ENCODE data around the gene CDC26. TPM values are rescaled to one million over a fixed set of nuclear protein-coding genes. Genes with fewer than 3 reads are reported as not detected.

CDC26 gene
- total and polyA plus RNA-seq, 8 donors: 7.2 to 66.4 (median 27.1) TPM

DNA sequence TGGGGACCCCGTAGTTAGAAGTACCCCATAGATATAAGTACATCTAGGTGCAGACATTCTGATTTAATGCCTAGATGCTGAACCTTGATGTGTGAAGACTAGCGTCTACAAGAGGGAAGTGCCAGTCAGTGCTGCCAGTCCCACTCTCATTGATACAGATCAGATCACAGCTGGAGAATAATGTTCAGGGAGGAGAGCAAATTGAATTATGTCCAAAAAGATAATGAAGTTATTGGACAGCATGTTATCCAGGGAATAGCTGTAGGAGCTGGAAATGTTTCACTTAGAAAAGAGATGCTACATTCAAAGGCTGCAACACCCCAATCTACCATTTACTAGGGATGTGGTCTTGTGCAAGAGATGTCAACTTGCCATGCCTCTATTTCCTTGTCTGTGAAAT, 43.7 kb upstream of the CDC26 start:
- H3K9me3 ChIP-seq: no peaks in the 10 kb centered on the region

GRCh38 chr9:113317777-113318176, 42.4 kb upstream of the CDC26 start:
- DNase-seq: no peak
- Histone ChIP-seq H3K36me3 (peaks cover 0 to 63% (median 37%) of the 10 kb centered on the region in 4 donors), H3K4me3 (no peak overlapping the region), H3K27me3 (no peaks in the 10 kb centered on the region), H3K4me1 (no peaks in the 10 kb centered on the region), H3K27ac (no peak overlapping the region), H3K9me3 (no peaks in the 10 kb centered on the region)
- TF ChIP-seq, protein P1, sequence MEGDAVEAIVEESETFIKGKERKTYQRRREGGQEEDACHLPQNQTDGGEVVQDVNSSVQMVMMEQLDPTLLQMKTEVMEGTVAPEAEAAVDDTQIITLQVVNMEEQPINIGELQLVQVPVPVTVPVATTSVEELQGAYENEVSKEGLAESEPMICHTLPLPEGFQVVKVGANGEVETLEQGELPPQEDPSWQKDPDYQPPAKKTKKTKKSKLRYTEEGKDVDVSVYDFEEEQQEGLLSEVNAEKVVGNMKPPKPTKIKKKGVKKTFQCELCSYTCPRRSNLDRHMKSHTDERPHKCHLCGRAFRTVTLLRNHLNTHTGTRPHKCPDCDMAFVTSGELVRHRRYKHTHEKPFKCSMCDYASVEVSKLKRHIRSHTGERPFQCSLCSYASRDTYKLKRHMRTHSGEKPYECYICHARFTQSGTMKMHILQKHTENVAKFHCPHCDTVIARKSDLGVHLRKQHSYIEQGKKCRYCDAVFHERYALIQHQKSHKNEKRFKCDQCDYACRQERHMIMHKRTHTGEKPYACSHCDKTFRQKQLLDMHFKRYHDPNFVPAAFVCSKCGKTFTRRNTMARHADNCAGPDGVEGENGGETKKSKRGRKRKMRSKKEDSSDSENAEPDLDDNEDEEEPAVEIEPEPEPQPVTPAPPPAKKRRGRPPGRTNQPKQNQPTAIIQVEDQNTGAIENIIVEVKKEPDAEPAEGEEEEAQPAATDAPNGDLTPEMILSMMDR (IDR thresholded peaks at IDR 0.05): peak in 3 of 7 experiments; percentile 5 to 13 (median 8)
- no peak for TF ChIP-seq EP300 (IDR thresholded peaks at IDR 0.05)
- intact Hi-C loops (cut with DNase I; ENCODE audit: low total_unique reads): no loop called here
- WGBS, 5 donors: 64 to 75% (median 66%) methylated on average over 2 of the region's 2 CpGs

More for the DNA sequence above, 43.7 kb upstream of the CDC26 start:
- TF ChIP-seq, protein P1 (IDR thresholded peaks at IDR 0.05): no peak
- no peak for TF ChIP-seq EP300 (IDR thresholded peaks at IDR 0.05)
- no peak for TF ChIP-seq POLR2A (IDR thresholded peaks at IDR 0.05)
- no peak for TF ChIP-seq POLR2AphosphoS5 (IDR thresholded peaks at IDR 0.05)
- Histone ChIP-seq H3K27me3 (no peaks in the 10 kb centered on the region), H3K36me3 (peaks cover 0 to 66% (median 37%) of the 10 kb centered on the region in 4 donors), H3K4me3 (no peak overlapping the region), H3K4me1 (no peaks in the 10 kb centered on the region), H3K27ac (no peak overlapping the region)
- intact Hi-C loops (cut with DNase I; ENCODE audit: low total_unique reads): no loop called here
- 86 to 93% (median 90%) methylated on average over 2 of the region's 2 CpGs for WGBS, 5 donors
- no peak for DNase-seq

DNA sequence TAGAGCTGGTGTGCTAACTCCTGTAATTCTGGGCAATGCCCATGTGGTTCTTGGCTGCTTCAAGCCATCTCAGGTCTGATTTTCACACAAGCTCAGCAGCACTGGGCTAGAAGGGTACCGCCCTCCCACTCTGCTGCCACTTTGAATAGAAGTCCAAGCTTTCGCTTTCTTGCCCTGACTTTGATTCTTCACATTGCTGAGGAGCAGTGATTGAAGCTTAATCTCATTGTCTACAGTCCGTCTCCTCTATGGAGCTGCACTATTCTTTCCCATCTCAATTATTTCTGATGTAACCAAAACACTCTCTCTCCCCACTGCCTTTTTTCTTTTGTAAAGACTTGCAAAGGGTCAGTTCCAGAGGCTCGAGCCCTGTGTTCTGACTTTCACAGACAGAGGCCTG, 40.7 kb upstream of the CDC26 start:
- H3K4me1 ChIP-seq: no peaks in the 10 kb centered on the region
- no peak for DNase-seq
- TF ChIP-seq POLR2A (IDR thresholded peaks at IDR 0.05) (no peak), POLR2AphosphoS5 (IDR thresholded peaks at IDR 0.05) (no peak), EP300 (IDR thresholded peaks at IDR 0.05) (no peak)
- TF ChIP-seq, protein P1 (IDR thresholded peaks at IDR 0.05): no peak
- H3K27ac ChIP-seq: no peak overlapping the region
- no peaks in the 10 kb centered on the region for H3K27me3 ChIP-seq
- WGBS, 5 donors: 92 to 99% (median 93%) methylated on average over 4 of the region's 4 CpGs
- H3K36me3 ChIP-seq: peaks cover 0 to 51% (median 30%) of the 10 kb centered on the region in 4 donors
- intact Hi-C loops (cut with DNase I; ENCODE audit: low total_unique reads): no loop called here
- H3K4me3 ChIP-seq: no peak overlapping the region
- H3K9me3 ChIP-seq: no peaks in the 10 kb centered on the region

GRCh38 chr9:113315231-113315630, 39.9 kb upstream of the CDC26 start:
- no peak for DNase-seq
- Histone ChIP-seq H3K9me3 (no peaks in the 10 kb centered on the region), H3K27ac (no peak overlapping the region), H3K4me1 (no peaks in the 10 kb centered on the region), H3K27me3 (no peaks in the 10 kb centered on the region), H3K36me3 (peaks cover 0 to 45% (median 23%) of the 10 kb centered on the region in 4 donors), H3K4me3 (no peak overlapping the region)
- intact Hi-C loops (cut with DNase I; ENCODE audit: low total_unique reads): no loop called here
- TF ChIP-seq, protein P1 (IDR thresholded peaks at IDR 0.05): no peak
- TF ChIP-seq POLR2AphosphoS5 (IDR thresholded peaks at IDR 0.05) (no peak), POLR2A (IDR thresholded peaks at IDR 0.05) (no peak), EP300 (IDR thresholded peaks at IDR 0.05) (no peak)
